HepG2 (cell line): ENCODE results near the gene PLPP3. TPM values are rescaled to one million over a fixed set of nuclear protein-coding genes. Genes with fewer than 3 reads are reported as not detected.

Experiments used
- ATAC-seq: fragments of 200-7000 bp; cut with Tn5 transposase; 3 replicates; pipeline ENCODE4 v1.9.1; 2020; ENCODE audit warnings: mild to moderate bottlenecking, moderate library complexity
- BruUV-seq: library from RNA; stranded (reverse); fragments of 400-500 nt; replicated peaks from 2 replicates; lab custom pipeline; 2021; lab: Mats Ljungman, UMichigan
- CTCF ChIA-PET: fragments of 300-600 bp; formaldehyde crosslinking; extraction: SDS; loops from one replicate; lab custom pipeline; 2021; ENCODE audit warnings: low total read pairs, inconsistent platforms, low intra/inter-chr PET ratio; lab: Yijun Ruan, JAX
- POLR2A ChIA-PET: fragments of 350-600 bp; sonication (Branson Sonifier 250); formaldehyde crosslinking; loops from one replicate; lab custom pipeline; 2020; ENCODE audit warnings: antibody characterized with exemption, inconsistent platforms; lab: Yijun Ruan, JAX
- DNase-seq: peaks from one replicate; pipeline ENCODE4 v3.0.0-alpha.2; 2015; ENCODE audit warnings: low spot score
- FAIRE-seq: peaks from 3 replicates; lab custom pipeline; 2011; peaks lifted over from hg19 to GRCh38; lab: Jason Lieb, UNC
- H2AFZ ChIP-seq: one replicate; pipeline ENCODE4 v1.6.1; 2011; ENCODE audit warnings: low read length, inconsistent platforms
- H3K27ac ChIP-seq: fragments of 300-600 bp; 3 replicates; pipeline ENCODE4 v1.8.0; 2011; ENCODE audit warnings: mixed run types, mild to moderate bottlenecking, mixed read lengths, low read length, inconsistent platforms; ENCODE audit not compliant: insufficient read depth; ENCODE audit errors: extremely low read length
- H3K27me3 ChIP-seq, 2 experiments: fragments of 200-600 bp in 1 of 2; 2 replicates in 1 of 2; 3 replicates in 1 of 2; pipeline versions ENCODE4 v1.6.0 to v1.8.0; 2011; ENCODE audit warnings: low read length in 2 of 2, mild to moderate bottlenecking in 2 of 2, moderate library complexity in 2 of 2, inconsistent platforms in 1 of 2; ENCODE audit not compliant: insufficient read depth in 2 of 2, control insufficient read depth in 1 of 2
- H3K36me3 ChIP-seq, 2 experiments: fragments of 200-600 bp in 1 of 2; replicated peaks in 1 of 2; 2 replicates in 1 of 2; 3 replicates in 1 of 2; pipeline versions ENCODE4 v1.5.1 to v1.8.0; 2011; ENCODE audit warnings: low read length in 2 of 2, inconsistent platforms in 1 of 2; ENCODE audit not compliant: insufficient read depth in 2 of 2, control insufficient read depth in 1 of 2
- H3K4me1 ChIP-seq: 2 replicates; pipeline ENCODE4 v1.5.1; 2012; ENCODE audit warnings: low read length, inconsistent platforms; ENCODE audit not compliant: insufficient read depth
- H3K4me2 ChIP-seq: 2 replicates; pipeline ENCODE4 v1.6.0; 2011; ENCODE audit warnings: low read depth, low read length, inconsistent platforms
- H3K4me3 ChIP-seq, 3 experiments: fragments of 200-600 bp in 1 of 3; sonication (generic), shearing (Covaris generic) in 1 of 3; replicated peaks in 1 of 3; 2 replicates each; pipeline ENCODE4 v1.5.1; 2011 to 2016; ENCODE audit warnings: low read length in 3 of 3, inconsistent platforms in 2 of 3, low read depth in 2 of 3, mild to moderate bottlenecking in 2 of 3, control low read depth in 1 of 3, mixed read lengths in 1 of 3; ENCODE audit not compliant: insufficient read depth in 1 of 3
- H3K79me2 ChIP-seq: one replicate; pipeline ENCODE4 v1.6.1; 2011; ENCODE audit warnings: low read length, inconsistent platforms; ENCODE audit not compliant: insufficient read depth
- H3K9ac ChIP-seq: 2 replicates; pipeline ENCODE4 v1.6.0; 2011; ENCODE audit warnings: mild to moderate bottlenecking, low read depth, low read length, inconsistent platforms; ENCODE audit not compliant: insufficient read depth
- H3K9me3 ChIP-seq: 2 replicates; pipeline ENCODE4 v1.5.1; 2012; ENCODE audit warnings: mild to moderate bottlenecking, low read length
- H4K20me1 ChIP-seq: 2 replicates; pipeline ENCODE4 v1.6.0; 2011; ENCODE audit warnings: inconsistent platforms, mild to moderate bottlenecking, low read length, moderate library complexity; ENCODE audit not compliant: insufficient read depth
- EED ChIP-seq: sonication (generic); formaldehyde crosslinking; IDR thresholded peaks from 2 replicates; pipeline ENCODE4 v1.5.0; 2020; ENCODE audit warnings: mild to moderate bottlenecking, missing genetic modification reagents
- FOXK2 ChIP-seq: fragments of 450-650 bp; IDR thresholded peaks from 2 replicates; pipeline ENCODE4 v1.6.1; 2016
- GATAD2A ChIP-seq: IDR thresholded peaks from 2 replicates; pipeline ENCODE4 v1.6.1; 2016
- NFRKB ChIP-seq: fragments of 450-650 bp; IDR thresholded peaks from 2 replicates; pipeline ENCODE4 v1.6.1; 2017
- PAF1 ChIP-seq: IDR thresholded peaks from 2 replicates; pipeline ENCODE4 v1.6.1; 2016; ENCODE audit warnings: missing genetic modification reagents, missing compliant biosample characterization
- RBM22 ChIP-seq: fragments of 200-400 bp; formaldehyde crosslinking; optimal IDR thresholded peaks from 2 replicates; pipeline ENCODE3; 2017; ENCODE audit warnings: mild to moderate bottlenecking, low read length, moderate library complexity
- SRF ChIP-seq: IDR thresholded peaks from 2 replicates; pipeline ENCODE4 v1.6.1; 2011; ENCODE audit warnings: mild to moderate bottlenecking, low read depth, low read length, moderate library complexity
- TOE1 ChIP-seq: sonication (generic); formaldehyde crosslinking; IDR thresholded peaks from 2 replicates; pipeline ENCODE4 v1.4.0; 2020; ENCODE audit warnings: mild to moderate bottlenecking, missing genetic modification reagents
- ZNF251 ChIP-seq: sonication (generic); formaldehyde crosslinking; IDR thresholded peaks from 2 replicates; pipeline ENCODE4 v1.9.0; 2021; ENCODE audit warnings: mild to moderate bottlenecking, missing genetic modification reagents
- ZNF75D ChIP-seq: sonication (generic); formaldehyde crosslinking; IDR thresholded peaks from 2 replicates; pipeline ENCODE4 v1.8.1; 2023; ENCODE audit warnings: missing genetic modification reagents, mild to moderate bottlenecking, borderline replicate concordance
- ZSCAN29 ChIP-seq: sonication (generic); formaldehyde crosslinking; conservative IDR thresholded peaks from 2 replicates; pipeline ENCODE4 v1.4.0; 2020; ENCODE audit warnings: mild to moderate bottlenecking, missing genetic modification reagents
- WGBS: methylation state at CpG from one replicate; pipeline ENCODE4 v1.1.6; 2017; ENCODE audit warnings: low lambda C conversion rate; 5-methylcytosine and 5-hydroxymethylcytosine counted together
- in situ Hi-C: cut with HindIII; loops from 2 replicates; pipeline ENCODE4 v1.10.0; 2017; ENCODE audit warnings: low pct_unique_long_range_greater_than_20kb; ENCODE audit not compliant: extremely low pct_ligation_motif_present
- intact Hi-C: fragments of 100-400 bp; cut with micrococcal nuclease; formaldehyde crosslinking; loops from one replicate; pipeline ENCODE4 v1.10.0; 2022; ENCODE audit not compliant: unreplicated experiment
- polyA plus RNA-seq, 8 experiments: library from polyadenylated mRNA; depleted of rRNA in 3 of 8; stranded (reverse) in 7 of 8; unstranded in 1 of 8; fragments of >200 nt; fragmentation: Illumina TruSeq in 4 of 8; extraction: Trizol in 4 of 8; gene quantifications; 2 replicates each; pipeline versions ENCODE4 v1.2.1 to v1.2.3, GENCODE V29; 2011 to 2016; ENCODE audit warnings: low read depth in 4 of 8, missing spikeins in 1 of 8, mixed read lengths in 1 of 8; ENCODE audit not compliant: insufficient read depth in 1 of 8
- total RNA-seq, 5 experiments: library from RNA; depleted of rRNA; stranded (reverse); fragments of >200 nt; fragmentation: Illumina TruSeq; extraction: Trizol; gene quantifications; 2 replicates each; pipeline ENCODE4 v1.2.3, GENCODE V29; 2016; ENCODE audit warnings: low read depth in 1 of 5
- TF ChIP-seq, protein P1 (sequence below): sonication (generic); formaldehyde crosslinking; IDR thresholded peaks from 2 replicates; pipeline ENCODE4 v1.8.0; 2022; ENCODE audit warnings: missing genetic modification reagents, mild to moderate bottlenecking, inconsistent platforms, borderline replicate concordance
- TF ChIP-seq, protein P2 (sequence below): sonication (generic); formaldehyde crosslinking; IDR thresholded peaks from 2 replicates; pipeline ENCODE4 v1.4.0; 2020; ENCODE audit warnings: missing genetic modification reagents

The PLPP3 gene
- total and polyA plus RNA-seq, 2 of the 13 experiments (the other 11 are each of a cell fraction or from before 2014, with no cell fraction given), result 49.7 to 65.8 TPM

GRCh38 chr1:56589369-56589768, 10.0 kb upstream of the PLPP3 start:
- DNase-seq (no peak), FAIRE-seq (no peak), ATAC-seq (no peak)
- Histone ChIP-seq H3K79me2 (no peaks in the 10 kb centered on the region), H3K27me3 (no peaks in the 10 kb centered on the region; a peak in 1 of 5 replicates), H3K4me3 (no peak overlapping the region), H3K4me2 (no peak overlapping the region), H3K36me3 (no peaks in the 10 kb centered on the region), H3K27ac (no peak overlapping the region), H4K20me1 (no peaks in the 10 kb centered on the region), H2AFZ (no peak overlapping the region), H3K9me3 (no peaks in the 10 kb centered on the region), H3K4me1 (peaks cover 34% of the 10 kb centered on the region), H3K9ac (no peak overlapping the region)
- in situ Hi-C loops (loop anchor here (10.0 to 25.0 kb wide), 4 partner anchors 355 to 1305 kb away; no protein-coding TSS in a partner anchor), intact Hi-C loops (loop anchor here (5.0 to 10.0 kb wide), 4 partner anchors 118 to 1212 kb away; no protein-coding TSS in a partner anchor)
- CTCF ChIA-PET, result no interaction called here
- TF ChIP-seq PAF1 (CRISPR knock-in tag), result no peak
- no peak for TF ChIP-seq ZSCAN29
- no peak for TF ChIP-seq ZNF75D (CRISPR knock-in tag)
- TF ChIP-seq RBM22, result no peak
- TF ChIP-seq ZNF251, result no peak
- no peak for TF ChIP-seq GATAD2A (CRISPR knock-in tag)
- TF ChIP-seq TOE1 (CRISPR knock-in tag), result no peak
- TF ChIP-seq NFRKB, result no peak
- TF ChIP-seq FOXK2, result no peak
- TF ChIP-seq, protein P1, sequence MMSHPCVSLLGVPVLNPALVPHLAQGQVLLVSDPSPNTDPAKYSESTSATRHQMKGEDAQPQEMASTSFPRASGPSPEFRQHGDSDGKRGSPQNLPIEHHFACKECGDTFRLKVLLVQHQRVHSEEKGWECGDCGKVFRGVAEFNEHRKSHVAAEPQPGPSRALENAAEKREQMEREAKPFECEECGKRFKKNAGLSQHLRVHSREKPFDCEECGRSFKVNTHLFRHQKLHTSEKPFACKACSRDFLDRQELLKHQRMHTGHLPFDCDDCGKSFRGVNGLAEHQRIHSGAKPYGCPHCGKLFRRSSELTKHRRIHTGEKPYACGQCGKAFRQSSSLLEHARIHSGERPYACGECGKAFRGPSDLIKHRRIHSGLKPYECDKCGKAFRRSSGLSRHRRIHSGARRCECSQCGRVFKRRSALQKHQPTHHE (CRISPR knock-in tag), result no peak
- TF ChIP-seq EED, result no peak
- TF ChIP-seq, protein P2, sequence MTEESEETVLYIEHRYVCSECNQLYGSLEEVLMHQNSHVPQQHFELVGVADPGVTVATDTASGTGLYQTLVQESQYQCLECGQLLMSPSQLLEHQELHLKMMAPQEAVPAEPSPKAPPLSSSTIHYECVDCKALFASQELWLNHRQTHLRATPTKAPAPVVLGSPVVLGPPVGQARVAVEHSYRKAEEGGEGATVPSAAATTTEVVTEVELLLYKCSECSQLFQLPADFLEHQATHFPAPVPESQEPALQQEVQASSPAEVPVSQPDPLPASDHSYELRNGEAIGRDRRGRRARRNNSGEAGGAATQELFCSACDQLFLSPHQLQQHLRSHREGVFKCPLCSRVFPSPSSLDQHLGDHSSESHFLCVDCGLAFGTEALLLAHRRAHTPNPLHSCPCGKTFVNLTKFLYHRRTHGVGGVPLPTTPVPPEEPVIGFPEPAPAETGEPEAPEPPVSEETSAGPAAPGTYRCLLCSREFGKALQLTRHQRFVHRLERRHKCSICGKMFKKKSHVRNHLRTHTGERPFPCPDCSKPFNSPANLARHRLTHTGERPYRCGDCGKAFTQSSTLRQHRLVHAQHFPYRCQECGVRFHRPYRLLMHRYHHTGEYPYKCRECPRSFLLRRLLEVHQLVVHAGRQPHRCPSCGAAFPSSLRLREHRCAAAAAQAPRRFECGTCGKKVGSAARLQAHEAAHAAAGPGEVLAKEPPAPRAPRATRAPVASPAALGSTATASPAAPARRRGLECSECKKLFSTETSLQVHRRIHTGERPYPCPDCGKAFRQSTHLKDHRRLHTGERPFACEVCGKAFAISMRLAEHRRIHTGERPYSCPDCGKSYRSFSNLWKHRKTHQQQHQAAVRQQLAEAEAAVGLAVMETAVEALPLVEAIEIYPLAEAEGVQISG (CRISPR knock-in tag), result no peak
- no peak for TF ChIP-seq SRF
- POLR2A ChIA-PET, result no interaction called here
- BruUV-seq, result no TSS peak
- WGBS, result 84% methylated on average over 2 of the region's 2 CpGs
